HepG2 (cell line): ENCODE measurements around the gene KPNA3. TPM values are rescaled to one million over a fixed set of nuclear protein-coding genes. Genes with fewer than 3 reads are reported as not detected.

Source experiments
- ARID4A ChIP-seq: sonication (generic); formaldehyde crosslinking; IDR thresholded peaks from 2 replicates; pipeline ENCODE4 v1.5.0; 2020; ENCODE audit warnings: mild to moderate bottlenecking, missing genetic modification reagents, borderline replicate concordance
- ASH2L ChIP-seq: fragments of 300-600, 200-600 bp; sonication (generic); IDR thresholded peaks from 2 replicates; pipeline ENCODE4 v1.7.0; 2017; ENCODE audit warnings: low read depth, mild to moderate bottlenecking, moderate library complexity, mixed read lengths, low read length; ENCODE audit not compliant: insufficient read length
- ATF7 ChIP-seq, 2 experiments: fragments of 450-650 bp in 1 of 2; sonication (generic) in 1 of 2; formaldehyde crosslinking in 1 of 2; IDR thresholded peaks; 2 replicates each; pipeline versions ENCODE4 v1.4.0 to v1.6.1; 2016 to 2020; ENCODE audit warnings: antibody characterized with exemption in 1 of 2, mild to moderate bottlenecking in 1 of 2, missing genetic modification reagents in 1 of 2
- CEBPG ChIP-seq: IDR thresholded peaks from 2 replicates; pipeline ENCODE4 v1.6.1; 2016
- CREB1 ChIP-seq, 2 experiments: fragments of 450-650 bp in 1 of 2; IDR thresholded peaks; 2 replicates each; pipeline ENCODE4 v1.6.1; 2016 to 2017; ENCODE audit warnings: control low read depth in 1 of 2, mild to moderate bottlenecking in 1 of 2, missing compliant biosample characterization in 1 of 2, missing genetic modification characterization in 1 of 2
- DMAP1 ChIP-seq: IDR thresholded peaks from 2 replicates; pipeline ENCODE4 v1.6.1; 2016
- HDAC2 ChIP-seq: sonication (generic); formaldehyde crosslinking; IDR thresholded peaks from 2 replicates; pipeline ENCODE4 v1.4.0; 2020; ENCODE audit warnings: missing genetic modification reagents
- HDAC6 ChIP-seq: fragments of 200-600 bp; sonication (generic); IDR thresholded peaks from 2 replicates; pipeline ENCODE4 v1.7.0; 2017; ENCODE audit warnings: mild to moderate bottlenecking, antibody characterized with exemption, low read length, low read depth
- HNF4A ChIP-seq: sonication (generic); formaldehyde crosslinking; IDR thresholded peaks from 2 replicates; pipeline ENCODE4 v1.4.0; 2020; ENCODE audit warnings: missing genetic modification reagents
- ISL2 ChIP-seq: sonication (generic); formaldehyde crosslinking; IDR thresholded peaks from 2 replicates; pipeline ENCODE4 v1.5.0; 2020; ENCODE audit warnings: missing genetic modification reagents
- LCORL ChIP-seq, 2 experiments: fragments of 450-650 bp in 1 of 2; sonication (generic) in 1 of 2; formaldehyde crosslinking in 1 of 2; IDR thresholded peaks; 2 replicates each; pipeline versions ENCODE4 v1.5.0 to v1.6.1; 2017 to 2020; ENCODE audit warnings: antibody characterized with exemption in 1 of 2, missing genetic modification reagents in 1 of 2
- ONECUT2 ChIP-seq: sonication (generic); formaldehyde crosslinking; IDR thresholded peaks from 2 replicates; pipeline ENCODE4 v1.4.0; 2020; ENCODE audit warnings: missing genetic modification reagents
- RCOR2 ChIP-seq: IDR thresholded peaks from 2 replicates; pipeline ENCODE4 v1.6.1; 2016; ENCODE audit warnings: missing biosample characterization, missing genetic modification reagents
- RXRA ChIP-seq: sonication (generic); formaldehyde crosslinking; IDR thresholded peaks from 2 replicates; pipeline ENCODE4 v1.5.1; 2020; ENCODE audit warnings: missing genetic modification reagents
- SMAD3 ChIP-seq: sonication (generic); formaldehyde crosslinking; IDR thresholded peaks from 2 replicates; pipeline ENCODE4 v1.4.0; 2020; ENCODE audit warnings: missing genetic modification reagents
- SMARCE1 ChIP-seq: fragments of 450-650 bp; IDR thresholded peaks from 2 replicates; pipeline ENCODE4 v1.6.1; 2017; ENCODE audit warnings: borderline replicate concordance
- SPEN ChIP-seq: sonication (generic); formaldehyde crosslinking; IDR thresholded peaks from 2 replicates; pipeline ENCODE4 v1.5.1; 2020; ENCODE audit warnings: low read depth, mild to moderate bottlenecking, missing genetic modification reagents
- TFE3 ChIP-seq: IDR thresholded peaks from 2 replicates; pipeline ENCODE4 v1.6.1; 2016
- polyA plus RNA-seq, 8 experiments: library from polyadenylated mRNA; depleted of rRNA in 3 of 8; stranded (reverse) in 7 of 8; unstranded in 1 of 8; fragments of >200 nt; fragmentation: Illumina TruSeq in 4 of 8; extraction: Trizol in 4 of 8; gene quantifications; 2 replicates each; pipeline versions ENCODE4 v1.2.1 to v1.2.3, GENCODE V29; 2011 to 2016; ENCODE audit warnings: low read depth in 4 of 8, missing spikeins in 1 of 8, mixed read lengths in 1 of 8; ENCODE audit not compliant: insufficient read depth in 1 of 8
- total RNA-seq, 5 experiments: library from RNA; depleted of rRNA; stranded (reverse); fragments of >200 nt; fragmentation: Illumina TruSeq; extraction: Trizol; gene quantifications; 2 replicates each; pipeline ENCODE4 v1.2.3, GENCODE V29; 2016; ENCODE audit warnings: low read depth in 1 of 5
- TF ChIP-seq, protein P1 (sequence below): conservative IDR thresholded peaks from 2 replicates; pipeline ENCODE4 v1.6.1; 2018; ENCODE audit warnings: missing genetic modification reagents
- TF ChIP-seq, protein P2 (sequence below): sonication (generic); formaldehyde crosslinking; IDR thresholded peaks from 2 replicates; pipeline ENCODE4 v1.4.0; 2020; ENCODE audit warnings: missing genetic modification reagents

The KPNA3 gene
- total and polyA plus RNA-seq, 2 of the 13 experiments (the other 11 are each of a cell fraction or from before 2014, with no cell fraction given): 13.0 to 28.9 TPM

DNA sequence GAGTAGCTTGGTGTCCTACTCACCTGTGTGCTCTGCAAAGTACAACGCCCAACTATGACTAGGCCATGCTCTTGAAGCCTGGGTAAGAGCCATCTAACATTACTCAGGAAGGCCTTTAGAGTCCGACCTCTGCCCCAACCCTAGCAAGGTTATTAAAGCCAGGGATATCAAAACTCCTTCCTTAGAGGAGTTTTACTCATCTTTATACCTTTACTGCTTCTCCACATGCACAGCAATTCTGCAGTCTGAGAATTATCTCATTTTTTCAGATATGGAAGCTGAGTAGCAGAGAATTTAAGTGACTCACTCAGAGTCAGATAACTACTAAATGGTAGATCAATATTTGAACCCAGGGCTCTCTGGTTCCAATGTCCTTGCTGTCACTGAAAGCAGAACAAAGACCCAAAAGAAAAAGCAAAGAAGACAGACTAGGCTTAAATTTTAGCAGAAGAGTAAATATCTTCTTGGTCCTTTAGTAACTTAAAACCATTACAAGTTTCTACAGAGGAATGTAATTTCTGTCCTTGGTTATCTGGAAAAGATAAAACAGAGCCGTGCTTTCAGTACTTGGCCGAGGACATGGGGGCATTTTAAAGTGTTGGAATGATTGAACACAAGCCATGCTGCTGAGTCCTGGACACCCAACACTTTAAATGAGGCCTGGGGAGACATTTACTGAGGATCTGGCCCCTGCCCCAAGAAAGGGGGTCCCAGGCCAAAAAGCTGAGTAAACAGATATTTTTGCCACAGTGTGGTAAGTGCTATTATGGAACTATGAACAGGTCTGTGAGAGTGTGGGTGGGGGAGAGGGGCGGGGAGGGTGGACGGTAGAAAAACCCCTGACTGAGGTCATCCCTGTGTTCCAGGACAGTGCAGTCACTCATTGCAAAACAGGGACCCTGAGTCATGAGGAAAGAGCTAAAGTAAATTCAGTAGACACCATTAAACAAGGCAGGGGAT, 18.4 kb upstream of the KPNA3 start (continued):
- TF ChIP-seq, protein P1, sequence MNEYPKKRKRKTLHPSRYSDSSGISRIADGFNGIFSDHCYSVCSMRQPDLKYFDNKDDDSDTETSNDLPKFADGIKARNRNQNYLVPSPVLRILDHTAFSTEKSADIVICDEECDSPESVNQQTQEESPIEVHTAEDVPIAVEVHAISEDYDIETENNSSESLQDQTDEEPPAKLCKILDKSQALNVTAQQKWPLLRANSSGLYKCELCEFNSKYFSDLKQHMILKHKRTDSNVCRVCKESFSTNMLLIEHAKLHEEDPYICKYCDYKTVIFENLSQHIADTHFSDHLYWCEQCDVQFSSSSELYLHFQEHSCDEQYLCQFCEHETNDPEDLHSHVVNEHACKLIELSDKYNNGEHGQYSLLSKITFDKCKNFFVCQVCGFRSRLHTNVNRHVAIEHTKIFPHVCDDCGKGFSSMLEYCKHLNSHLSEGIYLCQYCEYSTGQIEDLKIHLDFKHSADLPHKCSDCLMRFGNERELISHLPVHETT (CRISPR knock-in tag): no peak
- TF ChIP-seq HNF4A (CRISPR knock-in tag): peak; percentile 74
- peak; percentile 89 for TF ChIP-seq ONECUT2 (CRISPR knock-in tag)
- peak; percentile 65; the same call in 1 of the 2 replicates for TF ChIP-seq ISL2
- 0 out of 2 replicates have a peak, but pooled peaks have one; percentile 41 for TF ChIP-seq LCORL (IDR thresholded peaks at IDR 0.05)
- no peak; the same call in 1 of the 2 replicates for TF ChIP-seq LCORL (CRISPR knock-in tag; IDR thresholded peaks at IDR 0.05)
- TF ChIP-seq ARID4A (CRISPR knock-in tag): 0 out of 2 replicates have a peak, but pooled peaks have one; percentile 18
- TF ChIP-seq RCOR2 (CRISPR knock-in tag): peak; percentile 42; the same call in 1 of the 2 replicates
- TF ChIP-seq SMARCE1: no peak
- peak; percentile 21; the same call in 1 of the 2 replicates for TF ChIP-seq DMAP1 (CRISPR knock-in tag)
- peak; percentile 89 for TF ChIP-seq ASH2L
- TF ChIP-seq SPEN (CRISPR knock-in tag): peak; percentile 13; the same call in 1 of the 2 replicates
- TF ChIP-seq, protein P2, sequence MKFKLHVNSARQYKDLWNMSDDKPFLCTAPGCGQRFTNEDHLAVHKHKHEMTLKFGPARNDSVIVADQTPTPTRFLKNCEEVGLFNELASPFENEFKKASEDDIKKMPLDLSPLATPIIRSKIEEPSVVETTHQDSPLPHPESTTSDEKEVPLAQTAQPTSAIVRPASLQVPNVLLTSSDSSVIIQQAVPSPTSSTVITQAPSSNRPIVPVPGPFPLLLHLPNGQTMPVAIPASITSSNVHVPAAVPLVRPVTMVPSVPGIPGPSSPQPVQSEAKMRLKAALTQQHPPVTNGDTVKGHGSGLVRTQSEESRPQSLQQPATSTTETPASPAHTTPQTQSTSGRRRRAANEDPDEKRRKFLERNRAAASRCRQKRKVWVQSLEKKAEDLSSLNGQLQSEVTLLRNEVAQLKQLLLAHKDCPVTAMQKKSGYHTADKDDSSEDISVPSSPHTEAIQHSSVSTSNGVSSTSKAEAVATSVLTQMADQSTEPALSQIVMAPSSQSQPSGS: peak; percentile 59; the same call in 1 of the 2 replicates
- no peak; the same call in 1 of the 2 replicates for TF ChIP-seq RXRA
- peak; percentile 78 for TF ChIP-seq CEBPG
- no peak for TF ChIP-seq SMAD3 (CRISPR knock-in tag)
- no peak for TF ChIP-seq HDAC6
- TF ChIP-seq CREB1 (IDR thresholded peaks at IDR 0.05): no peak
- TF ChIP-seq CREB1 (CRISPR knock-in tag; IDR thresholded peaks at IDR 0.05): peak; percentile 59
- 0 out of 2 replicates have a peak, but pooled peaks have one; percentile 53 for TF ChIP-seq ATF7 (IDR thresholded peaks at IDR 0.05)
- no peak for TF ChIP-seq ATF7 (CRISPR knock-in tag; IDR thresholded peaks at IDR 0.05)
- TF ChIP-seq HDAC2: peak; percentile 68
- peak; percentile 71; the same call in 1 of the 2 replicates for TF ChIP-seq TFE3 (CRISPR knock-in tag)
